Kidney capillary endothelial cell (primary cell): ENCODE results near the gene CPZ.

Experiments used
- DNase-seq: peaks from one replicate; pipeline ENCODE4 v3.0.0-alpha.2; 2018; ENCODE audit warnings: low spot score

CPZ gene

GRCh38 chr4:8595237-8596087, 2.9 kb downstream of the CPZ start:
- DNase-seq: no peak

GRCh38 chr4:8596891-8597290, 4.3 kb downstream of the CPZ start:
- no peak for DNase-seq

GRCh38 chr4:8597319-8597718, 4.8 kb downstream of the CPZ start:
- DNase-seq: no peak

- no peak for DNase-seq
Observed at GRCh38 chr4:8597791-8598190, 5.2 kb downstream of the CPZ start.

GRCh38 chr4:8598391-8599090, 6.0 kb downstream of the CPZ start:
- DNase-seq: no peak

- no peak for DNase-seq
Observed at GRCh38 chr4:8599091-8599460, 6.5 kb downstream of the CPZ start.

- no peak for DNase-seq
Observed at GRCh38 chr4:8599657-8600056, 7.1 kb downstream of the CPZ start.

GRCh38 chr4:8600266-8600665, 7.7 kb downstream of the CPZ start:
- no peak for DNase-seq

GRCh38 chr4:8600686-8601085, 8.1 kb downstream of the CPZ start:
- no peak for DNase-seq

GRCh38 chr4:8601086-8601485, 8.5 kb downstream of the CPZ start:
- DNase-seq: no peak

- DNase-seq: no peak
Observed at GRCh38 chr4:8601556-8601955, 9.0 kb downstream of the CPZ start.

GRCh38 chr4:8602686-8603430, 10.3 kb downstream of the CPZ start:
- DNase-seq: no peak

GRCh38 chr4:8603931-8604330, 11.4 kb downstream of the CPZ start:
- DNase-seq: no peak

- DNase-seq: no peak
Observed at GRCh38 chr4:8605289-8605688, 12.7 kb downstream of the CPZ start.

GRCh38 chr4:8606476-8606875, 13.9 kb downstream of the CPZ start:
- DNase-seq: no peak

- DNase-seq: no peak
Observed at GRCh38 chr4:8606966-8607365, 14.4 kb downstream of the CPZ start.

- DNase-seq: no peak
Observed at GRCh38 chr4:8607603-8608481, 15.3 kb downstream of the CPZ start.

GRCh38 chr4:8608714-8609391, 16.3 kb downstream of the CPZ start:
- DNase-seq: no peak

- no peak for DNase-seq
Observed at GRCh38 chr4:8609406-8609805, 16.8 kb downstream of the CPZ start.

- DNase-seq: no peak
Observed at GRCh38 chr4:8609824-8610350, 17.3 kb downstream of the CPZ start.
